GM12891 (cell line): ENCODE measurements around the gene MMP23B.
A peak's percentile ranks its signal among the peaks of the same experiment; 100 is the strongest.
"Not testable (repeated sequence)": the region's sequence is repeated elsewhere in the genome, so short reads cannot be mapped to it uniquely, and the experiment has no call there.

Experiments
- DNase-seq: peaks from one replicate; pipeline ENCODE4 v3.0.0; 2011; ENCODE audit warnings: low spot score; ENCODE audit not compliant: insufficient read length
- FAIRE-seq: peaks from 2 replicates; lab custom pipeline; 2011; peaks lifted over from hg19 to GRCh38; lab: Jason Lieb, UNC
- PAX5 ChIP-seq: IDR thresholded peaks from 2 replicates; pipeline ENCODE4 v1.6.1; 2011; ENCODE audit warnings: low read length, moderate library complexity, mild to moderate bottlenecking; ENCODE audit not compliant: insufficient read depth, severe bottlenecking
- POLR2A ChIP-seq: IDR thresholded peaks from 2 replicates; pipeline ENCODE4 v1.6.1; 2011; ENCODE audit warnings: low read depth, low read length, control low read depth
- POLR2AphosphoS5 ChIP-seq: IDR thresholded peaks from 2 replicates; pipeline ENCODE4 v1.6.1; 2011; ENCODE audit warnings: low read depth, low read length, control low read depth
- POU2F2 ChIP-seq: IDR thresholded peaks from 2 replicates; pipeline ENCODE4 v1.6.1; 2011; ENCODE audit warnings: low read depth, mild to moderate bottlenecking, control low read depth, low read length, moderate library complexity
- SPI1 ChIP-seq: IDR thresholded peaks from 2 replicates; pipeline ENCODE4 v1.6.1; 2011; ENCODE audit warnings: low read depth, low read length, control low read depth
- TAF1 ChIP-seq: IDR thresholded peaks from 2 replicates; pipeline ENCODE4 v1.6.1; 2011; ENCODE audit warnings: low read depth, low read length, control low read depth

Gene MMP23B

DNA sequence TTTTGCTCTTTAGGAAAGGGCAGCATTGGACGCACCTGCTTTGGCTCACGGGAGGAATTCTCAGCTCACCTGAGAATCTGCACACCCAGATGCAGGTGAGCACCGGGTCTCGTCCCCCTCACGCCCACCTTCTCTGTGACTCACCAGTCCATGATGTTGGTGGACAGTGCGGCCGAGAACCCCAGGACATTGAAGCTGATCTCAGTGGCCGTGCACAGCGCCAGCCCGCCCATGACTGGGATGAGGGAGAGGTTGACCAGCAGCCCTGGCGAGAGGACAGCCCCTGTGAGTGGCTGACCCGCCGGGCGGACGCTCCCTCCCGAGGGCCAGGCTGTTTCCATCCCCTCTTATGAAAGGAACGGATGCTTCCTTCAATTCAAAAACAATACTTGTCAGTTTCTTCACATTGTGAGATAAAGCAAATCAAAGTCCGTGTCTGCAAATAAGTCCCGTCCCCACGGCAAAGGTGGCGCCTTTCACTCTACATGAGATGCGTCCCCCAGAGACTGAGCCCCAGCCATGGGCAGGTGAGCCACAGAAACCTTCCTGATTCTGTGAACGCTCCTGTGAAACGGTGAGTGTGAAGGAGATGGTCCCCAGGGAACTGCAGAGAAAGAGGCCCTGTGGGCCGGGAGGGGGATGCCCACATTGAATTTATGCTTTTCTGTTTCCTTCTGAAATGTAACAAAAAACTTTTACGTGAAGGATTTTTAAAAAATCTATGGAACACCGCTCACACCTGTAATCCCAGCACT is 39.6 kb downstream of the MMP23B start:
- DNase-seq (no peak), FAIRE-seq (no peak)
- no peak for TF ChIP-seq POLR2A
- no peak for TF ChIP-seq PAX5
- no peak for TF ChIP-seq SPI1
- TF ChIP-seq TAF1 = no peak
- TF ChIP-seq POU2F2 = no peak
- TF ChIP-seq POLR2AphosphoS5 = no peak

DNA sequence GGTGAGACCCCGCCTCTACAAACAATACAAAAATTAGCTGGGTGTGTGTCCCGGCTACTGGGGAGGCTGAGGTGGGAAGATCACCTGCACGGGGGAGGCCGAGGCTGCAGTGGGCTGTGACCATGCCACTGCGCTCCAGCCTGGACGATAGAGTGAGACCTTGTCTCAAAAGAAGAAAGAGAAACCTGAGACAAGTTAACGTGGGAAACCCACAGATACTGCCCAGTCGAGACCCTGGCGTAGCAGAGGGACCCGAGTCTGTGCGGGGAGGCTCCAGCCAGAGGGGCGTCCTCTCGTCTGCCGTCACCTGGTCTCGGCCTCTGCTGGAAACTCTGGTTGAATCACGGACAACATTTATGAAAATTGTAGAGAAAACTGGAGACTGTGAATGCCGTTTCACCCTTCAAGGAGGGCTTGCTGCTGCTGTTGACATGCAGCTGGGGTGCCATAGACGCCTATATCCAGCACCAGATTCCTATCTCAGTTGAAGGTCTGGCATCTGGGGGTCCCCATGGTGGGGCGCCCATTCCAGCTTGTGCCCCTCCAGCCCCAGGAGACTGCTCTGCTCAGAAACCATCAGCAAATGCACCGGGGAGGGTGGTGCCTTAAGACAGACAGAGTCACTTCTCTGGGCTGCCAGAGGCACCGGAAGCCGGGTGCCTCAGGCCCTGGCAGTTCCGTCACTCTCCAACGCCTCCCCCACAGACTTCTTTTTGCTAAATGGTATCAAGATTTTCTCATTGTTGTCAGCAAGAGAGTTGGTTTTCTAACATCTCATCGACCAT is 40.4 kb downstream of the MMP23B start:
- no peak for TF ChIP-seq SPI1
- no peak for TF ChIP-seq TAF1
- TF ChIP-seq POLR2AphosphoS5 = no peak
- no peak for TF ChIP-seq PAX5
- TF ChIP-seq POU2F2 = no peak
- TF ChIP-seq POLR2A = no peak
- FAIRE-seq (no peak), DNase-seq (no peak)

DNA sequence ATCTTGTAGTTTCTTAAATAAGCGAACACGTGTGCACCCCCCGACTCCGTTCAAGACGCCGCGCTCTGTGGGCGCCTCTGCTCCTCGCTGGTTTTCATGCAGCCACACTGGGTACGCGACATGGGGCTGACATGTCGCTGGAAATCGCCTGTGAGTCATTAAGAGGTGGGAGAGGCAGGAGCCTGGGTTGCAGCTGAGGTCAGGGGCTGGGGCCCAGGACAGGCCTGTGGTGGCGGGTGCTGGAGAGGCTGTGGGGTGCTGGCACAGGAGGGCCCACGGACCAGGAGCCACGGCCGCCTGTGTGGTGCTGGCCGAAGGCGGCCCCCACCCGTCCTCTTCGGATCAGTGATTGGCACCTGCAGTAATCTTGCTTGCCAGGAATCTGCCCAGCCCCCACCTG is 42.8 kb downstream of the MMP23B start:
- peak; percentile 5 for FAIRE-seq
- not testable (repeated sequence) for DNase-seq

DNA sequence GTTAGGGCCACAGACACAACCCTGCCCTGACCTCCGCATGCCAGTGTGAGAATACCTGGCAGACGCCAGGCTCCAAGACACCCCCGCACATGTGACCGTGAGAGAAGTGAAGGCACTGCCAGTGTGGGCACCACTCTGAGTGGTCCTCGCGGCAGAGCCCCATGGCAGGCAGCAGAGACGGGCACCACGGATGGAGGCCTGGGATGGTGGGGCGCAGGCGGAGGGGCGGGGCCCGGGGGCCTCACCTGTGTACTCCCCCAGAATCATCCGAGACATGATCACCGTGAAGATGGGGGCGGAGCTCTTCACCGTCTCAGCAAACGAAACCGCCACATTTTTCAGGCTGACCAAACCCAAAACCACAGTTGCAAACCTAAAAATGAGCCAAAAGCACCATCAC is 43.2 kb downstream of the MMP23B start:
- peak; percentile 97 for FAIRE-seq
- not testable (repeated sequence) for DNase-seq

DNA sequence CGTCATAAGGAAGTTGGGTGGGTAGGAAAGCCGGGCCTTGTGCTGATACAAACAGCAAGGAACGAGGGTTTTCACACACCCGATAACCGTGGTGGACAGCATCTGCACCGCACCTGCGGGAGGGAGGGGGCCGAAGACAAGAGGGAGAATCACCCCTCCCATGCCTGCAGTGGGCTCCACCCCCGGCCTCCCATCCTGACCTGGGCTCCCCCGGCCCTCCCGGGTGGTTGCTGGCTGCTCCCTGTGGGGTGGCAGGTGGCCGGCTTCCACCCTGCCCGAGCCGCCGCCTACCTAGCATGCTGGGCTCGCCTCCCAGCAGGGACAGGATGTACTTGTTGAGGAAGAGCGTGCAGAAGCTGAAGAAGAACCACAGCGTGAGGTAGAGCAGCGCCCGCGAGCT is 44.1 kb downstream of the MMP23B start:
- FAIRE-seq, DNase-seq: not testable (repeated sequence)

DNA sequence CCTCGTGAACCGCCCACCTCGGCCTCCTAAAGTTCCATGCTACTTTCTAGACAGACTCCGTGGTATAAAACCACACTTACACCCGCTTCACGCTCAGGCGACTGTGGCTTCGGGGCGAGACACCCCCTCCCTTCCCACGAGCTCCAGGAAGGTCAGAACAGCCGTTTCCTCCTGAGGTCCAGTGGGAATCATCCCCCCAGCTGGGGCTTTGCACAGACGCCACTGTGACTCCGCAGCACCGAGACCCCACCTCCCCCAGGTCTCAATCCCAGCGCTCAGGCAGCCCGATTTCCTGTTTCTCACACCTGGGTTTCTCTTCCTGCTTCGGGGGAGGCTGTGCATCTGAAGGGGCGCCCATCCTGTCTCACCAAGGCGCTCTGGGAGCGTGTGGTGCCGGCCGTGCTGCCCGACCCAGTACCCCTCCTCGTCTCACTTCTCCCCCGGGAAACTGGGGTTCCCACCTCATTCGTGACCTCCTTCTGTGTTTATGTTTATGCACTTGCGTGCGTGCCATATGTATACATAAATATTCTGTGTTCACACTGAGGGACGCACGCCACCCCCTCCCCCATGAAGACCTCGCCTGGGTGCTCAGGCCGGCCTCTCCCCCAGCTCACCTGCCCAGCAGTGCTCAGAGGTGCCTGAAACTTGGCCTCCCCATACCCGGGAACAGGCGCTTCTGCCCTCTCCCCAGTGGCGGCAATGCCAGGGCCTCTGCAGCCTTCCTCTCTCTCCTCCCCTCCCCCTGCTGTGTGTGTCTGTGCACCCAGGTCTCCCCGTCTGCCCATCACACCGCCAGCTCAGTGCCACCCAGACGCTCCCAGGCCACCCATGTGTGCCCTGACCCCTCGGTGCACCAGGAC is 46.0 kb downstream of the MMP23B start:
- peak; percentile 87 for FAIRE-seq

DNA sequence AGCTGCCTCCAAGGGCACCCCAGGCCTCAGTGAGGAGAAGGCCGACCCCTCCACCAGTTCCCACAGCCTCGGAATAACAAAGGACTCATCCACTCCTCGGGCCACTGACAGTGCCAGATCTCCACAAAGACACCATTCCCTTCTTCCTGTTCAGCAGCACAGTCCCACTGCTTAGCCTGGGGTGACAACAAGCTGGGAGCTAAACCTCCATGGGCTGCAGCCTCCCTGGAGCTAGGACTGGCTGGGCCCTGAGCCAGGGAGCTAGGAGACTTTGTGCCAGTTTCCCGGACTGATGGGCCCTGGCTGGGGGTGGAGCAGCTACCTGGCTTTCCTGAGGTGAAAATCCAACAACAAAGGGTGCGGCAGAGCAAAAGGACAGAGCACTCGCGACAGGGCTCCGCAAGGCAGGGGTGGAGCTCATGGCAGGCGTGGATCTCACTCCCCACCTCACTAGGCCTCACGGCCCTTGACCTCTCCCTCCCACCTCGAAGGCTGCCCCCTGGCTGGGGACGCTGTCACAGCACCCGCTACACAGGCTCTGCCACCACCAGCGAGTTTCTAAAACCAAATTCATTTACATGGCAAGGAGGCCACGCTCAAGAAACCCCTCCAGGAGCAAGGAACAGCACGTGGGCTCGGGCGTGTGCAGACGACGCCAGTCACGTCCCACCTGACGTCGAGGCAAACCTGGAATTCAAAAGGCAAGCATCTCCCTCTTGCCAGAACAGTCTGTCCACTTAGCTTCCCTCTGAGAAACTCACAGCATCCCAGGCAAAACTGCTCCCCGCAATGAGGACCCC is 46.8 kb downstream of the MMP23B start:
- FAIRE-seq (peak; percentile 93), DNase-seq (peak; percentile 72)
- TF ChIP-seq POLR2AphosphoS5 (peak; percentile 13; the same call in 1 of the 2 replicates), PAX5 (no peak), SPI1 (no peak), POU2F2 (no peak), POLR2A (0 out of 2 replicates have a peak, but pooled peaks have one; percentile 24), TAF1 (no peak)

More for the DNA sequence above, 46.0 kb downstream of the MMP23B start:
- DNase-seq = peak; percentile 77
- 0 out of 2 replicates have a peak, but pooled peaks have one; percentile 25 for TF ChIP-seq POLR2AphosphoS5
- peak; percentile 68 for TF ChIP-seq POLR2A
- 0 out of 2 replicates have a peak, but pooled peaks have one; percentile 6 for TF ChIP-seq TAF1
- TF ChIP-seq POU2F2 = peak; percentile 74; the same call in 1 of the 2 replicates
- peak; percentile 76 for TF ChIP-seq SPI1
- TF ChIP-seq PAX5 = no peak

DNA sequence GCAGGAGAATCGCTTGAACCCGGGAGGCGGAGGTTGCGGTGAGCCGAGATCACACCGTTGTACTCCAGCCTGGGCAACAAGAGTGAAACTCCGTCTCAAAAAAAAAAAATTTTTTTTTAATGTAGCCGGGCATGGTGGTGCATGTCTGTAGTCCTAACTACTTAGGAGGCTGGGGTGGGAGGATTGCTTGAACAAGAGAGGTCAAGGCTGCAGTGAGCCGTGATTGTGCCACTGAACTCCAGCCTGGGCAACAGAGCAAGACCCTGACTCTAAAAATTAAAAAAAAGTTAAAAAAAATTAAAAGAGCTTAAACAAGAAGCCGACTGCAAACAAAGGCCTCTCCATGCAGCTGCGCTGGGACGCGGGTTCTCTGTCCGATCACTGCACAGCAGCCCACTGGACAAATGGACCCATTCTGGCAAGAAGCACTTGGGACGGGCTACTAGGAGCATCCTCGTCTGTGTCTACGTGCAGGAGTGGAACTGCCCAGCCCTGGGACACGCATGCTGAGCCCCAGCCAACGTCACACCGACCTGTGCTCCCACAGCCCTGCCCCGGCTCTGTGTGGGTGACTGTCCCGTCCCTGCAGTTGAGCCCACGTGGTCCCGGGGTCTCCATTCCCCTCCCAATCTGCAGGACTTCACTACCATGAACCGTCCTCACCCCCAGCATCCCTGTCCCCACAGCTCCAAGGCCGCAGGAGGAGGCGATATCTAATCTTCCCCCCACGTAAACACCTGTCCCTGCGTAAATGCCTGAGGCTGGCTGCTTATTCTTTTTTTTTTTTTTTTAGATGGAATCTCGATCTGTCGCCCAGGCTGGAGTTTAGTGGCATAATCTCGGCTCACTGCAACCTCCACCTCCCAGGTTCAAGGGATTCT is 48.3 kb downstream of the MMP23B start:
- TF ChIP-seq POLR2A = no peak
- TF ChIP-seq TAF1 = no peak
- no peak for TF ChIP-seq SPI1
- TF ChIP-seq POU2F2 = no peak
- no peak for TF ChIP-seq PAX5
- TF ChIP-seq POLR2AphosphoS5 = no peak
- DNase-seq = no peak
- FAIRE-seq = no peak
